Measurements from ENCODE around the gene NOS3.

- no peak for TF ChIP-seq CTCF (tag by site-specific recombination; IDR thresholded peaks at IDR 0.05)
- TF ChIP-seq PRDM4 (tag by site-specific recombination; IDR thresholded peaks at IDR 0.05), result no peak
- TF ChIP-seq ZFP69B (tag by site-specific recombination; IDR thresholded peaks at IDR 0.05), result no peak
- TF ChIP-seq TCF7L2 (IDR thresholded peaks at IDR 0.05; ENCODE audit: borderline replicate concordance, low read depth, low read length), result no peak
- TF ChIP-seq ZNF747 (tag by site-specific recombination; IDR thresholded peaks at IDR 0.05), result no peak
- TF ChIP-seq ZFP41 (tag by site-specific recombination; IDR thresholded peaks at IDR 0.05; ENCODE audit: borderline replicate concordance), result no peak
- no peak for TF ChIP-seq ZNF792 (tag by site-specific recombination; IDR thresholded peaks at IDR 0.05)
- TF ChIP-seq ZBTB11 (tag by site-specific recombination; conservative IDR thresholded peaks at IDR 0.05; ENCODE audit: low read depth), result no peak
- TF ChIP-seq REST (tag by site-specific recombination; IDR thresholded peaks at IDR 0.05), result no peak
These were observed 35.1 kb upstream of the NOS3 start for GRCh38 chr7:150955519-150956394.

Measured in HEK293 (cell line).